Keratinocyte (primary cell): ENCODE results near the gene COX4I2. TPM values are rescaled to one million over a fixed set of nuclear protein-coding genes. Genes with fewer than 3 reads are reported as not detected.

Experiments used
- DNase-seq: peaks from one replicate; pipeline ENCODE4 v3.0.0-alpha.2; 2011; ENCODE audit warnings: low read depth, missing footprints, low spot score
- FAIRE-seq: peaks from 2 replicates; lab custom pipeline; 2011; peaks lifted over from hg19 to GRCh38; lab: Jason Lieb, UNC
- H2AFZ ChIP-seq: 2 replicates; pipeline ENCODE4 v1.6.0; 2012; ENCODE audit warnings: low read length, control low read depth, inconsistent platforms; ENCODE audit not compliant: control insufficient read depth
- H3K27ac ChIP-seq: 2 replicates; pipeline ENCODE4 v1.5.1; 2011; ENCODE audit warnings: low read length; ENCODE audit not compliant: control insufficient read depth, insufficient read depth
- H3K27me3 ChIP-seq: 3 replicates; pipeline ENCODE4 v1.6.0; 2011; ENCODE audit warnings: low read length; ENCODE audit not compliant: control insufficient read depth, insufficient read depth; ENCODE audit errors: extremely low read depth
- H3K36me3 ChIP-seq, 2 experiments: 2 replicates in 1 of 2; 3 replicates in 1 of 2; pipeline ENCODE4 v1.5.1; 2011; ENCODE audit warnings: low read length in 2 of 2, mild to moderate bottlenecking in 1 of 2; ENCODE audit not compliant: control insufficient read depth in 2 of 2, insufficient read depth in 2 of 2; ENCODE audit errors: extremely low read depth in 1 of 2
- H3K4me1 ChIP-seq: 3 replicates; pipeline ENCODE4 v1.5.1; 2011; ENCODE audit warnings: low read length; ENCODE audit not compliant: control insufficient read depth, insufficient read depth; ENCODE audit errors: extremely low read depth
- H3K4me2 ChIP-seq: 3 replicates; pipeline ENCODE4 v1.6.0; 2011; ENCODE audit warnings: low read depth, low read length; ENCODE audit not compliant: control insufficient read depth, insufficient read depth; ENCODE audit errors: extremely low read depth
- H3K4me3 ChIP-seq, 3 experiments: fragments of 200-600 bp in 1 of 3; sonication (generic) in 1 of 3; 2 replicates in 2 of 3; 3 replicates in 1 of 3; pipeline ENCODE4 v1.5.1; 2011 to 2016; ENCODE audit warnings: low read length in 3 of 3, mild to moderate bottlenecking in 3 of 3, control low read depth in 2 of 3, inconsistent platforms in 1 of 3, low read depth in 1 of 3, mixed read lengths in 1 of 3, mixed run types in 1 of 3, moderate library complexity in 1 of 3; ENCODE audit not compliant: control insufficient read depth in 2 of 3, insufficient read depth in 2 of 3; ENCODE audit errors: extremely low read depth in 1 of 3
- H3K79me2 ChIP-seq: 2 replicates; pipeline ENCODE4 v1.6.0; 2012; ENCODE audit warnings: low read length; ENCODE audit not compliant: control insufficient read depth, insufficient read depth
- H3K9ac ChIP-seq: 3 replicates; pipeline ENCODE4 v1.6.0; 2011; ENCODE audit warnings: low read length; ENCODE audit not compliant: control insufficient read depth, insufficient read depth; ENCODE audit errors: extremely low read depth
- H3K9me1 ChIP-seq: 3 replicates; pipeline ENCODE4 v1.6.0; 2011; ENCODE audit warnings: low read length; ENCODE audit not compliant: control insufficient read depth, insufficient read depth; ENCODE audit errors: extremely low read depth
- H3K9me3 ChIP-seq: 2 replicates; pipeline ENCODE4 v1.5.1; 2012; ENCODE audit warnings: low read depth, low read length; ENCODE audit not compliant: control insufficient read depth
- H4K20me1 ChIP-seq: 3 replicates; pipeline ENCODE4 v1.6.0; 2011; ENCODE audit warnings: low read length; ENCODE audit not compliant: control insufficient read depth, insufficient read depth; ENCODE audit errors: extremely low read depth
- CTCF ChIP-seq, 3 experiments: IDR thresholded peaks in 1 of 3; conservative IDR thresholded peaks in 1 of 3; optimal IDR thresholded peaks in 1 of 3; 2 replicates in 2 of 3; 3 replicates in 1 of 3; pipeline versions ENCODE3 to v1.5.1; 2011; ENCODE audit warnings: low read length in 3 of 3, mild to moderate bottlenecking in 3 of 3, moderate library complexity in 2 of 3, control low read depth in 1 of 3, inconsistent platforms in 1 of 3; ENCODE audit not compliant: insufficient read depth in 2 of 3; ENCODE audit errors: extremely low read depth in 1 of 3
- EZH2 ChIP-seq: IDR thresholded peaks from one replicate; pipeline ENCODE4 v1.6.1; 2012; ENCODE audit warnings: inconsistent platforms, mild to moderate bottlenecking, low read length, moderate library complexity
- dilution Hi-C: fragments of 300-500 bp; cut with MboI; formaldehyde crosslinking; loops from one replicate; pipeline ENCODE4 v1.7.0; 2020; ENCODE audit warnings: low sequenced_read_pairs; ENCODE audit not compliant: extremely low pct_ligation_motif_present
- polyA plus RNA-seq, 5 experiments: library from polyadenylated mRNA; depleted of rRNA in 3 of 5; stranded (reverse) in 3 of 5; stranded (forward) in 1 of 5; unstranded in 1 of 5; fragments of >200 nt; gene quantifications; 1 replicate in 1 of 5; 2 replicates in 3 of 5; 3 replicates in 1 of 5; pipeline versions ENCODE4 v1.2.1 to v1.2.3, GENCODE V29; 2011 to 2012; ENCODE audit warnings: missing spikeins in 2 of 5, low read depth in 1 of 5, low replicate concordance in 1 of 5
- small RNA-seq, 3 experiments: library from RNA; depleted of rRNA; stranded (forward); fragments of <200 nt; gene quantifications; one replicate each; pipeline ENCODE3, GENCODE V24; 2012; ENCODE audit warnings: low read depth in 3 of 3, low replicate concordance in 1 of 3; ENCODE audit not compliant: insufficient read length in 3 of 3

The COX4I2 gene
- polyA plus RNA-seq, 1 donor (not counting 4 experiments of a cell fraction or from before 2014, with no cell fraction given) = not detected

DNA sequence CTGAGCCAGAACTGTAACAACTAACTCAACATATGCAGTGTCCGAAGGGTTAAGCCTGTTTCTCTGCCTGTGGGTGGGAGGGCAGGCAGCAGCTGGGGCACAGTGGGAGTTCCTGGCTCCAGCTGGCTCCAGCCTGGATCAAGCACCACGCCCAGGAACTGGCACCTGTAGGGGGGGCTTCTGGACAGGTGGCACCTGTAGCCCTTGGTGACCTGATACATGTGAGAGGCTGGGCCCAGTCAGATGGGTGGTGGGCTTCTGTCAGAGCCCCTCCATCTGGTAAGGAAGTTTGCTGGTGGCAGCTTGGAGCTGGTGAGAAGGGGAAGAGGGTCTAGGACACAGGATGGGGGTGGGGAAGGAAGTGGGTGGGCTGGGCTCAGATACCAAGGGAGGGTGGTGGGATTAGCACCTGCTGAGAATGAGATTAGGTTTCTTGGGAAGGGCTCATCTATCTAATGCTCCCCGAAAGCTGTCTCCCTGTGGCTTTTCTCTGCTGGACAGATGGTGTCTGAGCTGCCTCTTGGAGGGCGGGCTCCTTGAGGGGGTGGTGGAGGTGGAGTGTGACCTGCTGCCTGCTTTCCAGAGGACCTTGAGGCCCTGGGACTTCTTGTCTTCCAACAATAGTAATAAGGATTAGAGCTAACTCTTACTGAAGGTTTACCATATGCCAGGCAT lies 56.4 kb downstream of the COX4I2 start:
- Histone ChIP-seq H3K4me2 (no peak overlapping the region), H3K27me3 (no peaks in the 10 kb centered on the region), H3K9me3 (no peaks in the 10 kb centered on the region), H3K27ac (no peak overlapping the region), H3K9ac (no peak overlapping the region), H3K79me2 (peaks cover 91% of the 10 kb centered on the region), H3K4me1 (peaks cover 35% of the 10 kb centered on the region), H3K4me3 (no peak overlapping the region), H3K9me1 (peaks cover 2% of the 10 kb centered on the region), H2AFZ (no peak overlapping the region), H4K20me1 (no peaks in the 10 kb centered on the region), H3K36me3 (peaks cover 13 to 33% of the 10 kb centered on the region in 2 experiments)
- FAIRE-seq (no peak), DNase-seq (no peak)
- TF ChIP-seq CTCF (optimal IDR thresholded peaks at IDR 0.05 in 1 of 3, IDR thresholded peaks at IDR 0.05 in 1 of 3, conservative IDR thresholded peaks at IDR 0.05 in 1 of 3; ENCODE audit: extremely low read depth in 1 of 3, insufficient read depth in 2 of 3, low read length in 3 of 3) = no peak
- TF ChIP-seq EZH2 = no peak
- dilution Hi-C loops = no loop called here

Small RNA genes lying within 50 kb of the gene (small RNA-seq; reads per million reads assigned to genes)
- gene MIR3193 = 0 reads per million in 3 experiments

Other genes starting within 250 kb of the COX4I2 start
- gene DEFB119, start 247.3 kb upstream of the COX4I2 start, polyA plus RNA-seq = not detected in 3 replicates
- gene DEFB121, start 231.7 kb upstream of the COX4I2 start, polyA plus RNA-seq = not detected in 3 replicates
- gene DEFB123, start 197.3 kb upstream of the COX4I2 start, polyA plus RNA-seq = not detected in 3 replicates
- gene DEFB124, start 162.8 kb upstream of the COX4I2 start, polyA plus RNA-seq = not detected in 3 replicates
- not detected in 3 replicates for gene REM1, start 162.6 kb upstream of the COX4I2 start, polyA plus RNA-seq
- 127 to 175 TPM (median 151 TPM) in 3 replicates for gene HM13, start 123.5 kb upstream of the COX4I2 start, polyA plus RNA-seq
- gene ID1, start 32.6 kb upstream of the COX4I2 start, polyA plus RNA-seq = 24.4 to 40.8 TPM (median 33.0 TPM) in 3 replicates
- 90.0 to 142 TPM (median 109 TPM) in 3 replicates for gene BCL2L1, start 85.0 kb downstream of the COX4I2 start, polyA plus RNA-seq
- gene TPX2, start 101.4 kb downstream of the COX4I2 start, polyA plus RNA-seq = 7.1 to 32.5 TPM (median 31.5 TPM) in 3 replicates
- gene MYLK2, start 181.4 kb downstream of the COX4I2 start, polyA plus RNA-seq = 0.02 to 0.05 TPM in 2 of 3 replicates, not detected in the other
- gene FOXS1, start 207.7 kb downstream of the COX4I2 start, polyA plus RNA-seq = not detected in 3 replicates
- not detected in 3 replicates for gene DUSP15, start 232.6 kb downstream of the COX4I2 start, polyA plus RNA-seq
- gene TTLL9, start 232.7 kb downstream of the COX4I2 start, polyA plus RNA-seq = 0.10 to 0.13 TPM in 2 of 3 replicates, not detected in the other